B cell (primary cell): ENCODE data around the gene GIMAP6. TPM values are rescaled to one million over a fixed set of nuclear protein-coding genes. Genes with fewer than 3 reads are reported as not detected.

ENCODE experiments used
- ATAC-seq: fragments of 200-7000 bp; cut with Tn5 transposase; one replicate; pipeline ENCODE4 v1.10.0; 2021; ENCODE audit warnings: low read depth, mild to moderate bottlenecking, moderate number of reproducible peaks, moderate library complexity
- CTCF ChIA-PET: fragments of 350-600 bp; sonication (Branson Sonifier 250); formaldehyde crosslinking; loops from one replicate; lab custom pipeline; 2021; ENCODE audit warnings: antibody characterized with exemption, inconsistent platforms; lab: Charles Lee
- POLR2A ChIA-PET: fragments of 350-600 bp; sonication (Branson Sonifier 250); formaldehyde crosslinking; loops from one replicate; lab custom pipeline; 2021; ENCODE audit warnings: antibody characterized with exemption; lab: Charles Lee
- DNase-seq: peaks from one replicate; pipeline ENCODE4 v3.0.0; 2013
- H2AFZ ChIP-seq: 2 replicates; pipeline ENCODE4 v1.6.1; 2012; ENCODE audit warnings: mild to moderate bottlenecking, low read depth, low read length; ENCODE audit not compliant: insufficient read depth, poor library complexity, severe bottlenecking
- H3K27ac ChIP-seq, 2 donors: 1 replicate in 1 of 2; 2 replicates in 1 of 2; pipeline ENCODE4 v1.5.1; 2012 to 2013; ENCODE audit warnings: low read length in 2 of 2, mild to moderate bottlenecking in 2 of 2, moderate library complexity in 1 of 2
- H3K27me3 ChIP-seq, 4 experiments: fragments of 200-600 bp in 1 of 4; sonication (generic) in 1 of 4; replicated peaks in 1 of 4; 1 replicate in 2 of 4; 2 replicates in 2 of 4; pipeline versions ENCODE4 v1.6.1 to v1.7.0; 2013 to 2016; ENCODE audit warnings: low read length in 3 of 4, mild to moderate bottlenecking in 2 of 4, mixed read lengths in 1 of 4, moderate library complexity in 1 of 4; ENCODE audit not compliant: insufficient read depth in 4 of 4, control insufficient read depth in 3 of 4; ENCODE audit errors: control extremely low read depth in 1 of 4
- H3K36me3 ChIP-seq, 2 experiments: replicated peaks in 1 of 2; 1 replicate in 1 of 2; 2 replicates in 1 of 2; pipeline versions ENCODE4 v1.6.1 to v1.7.1; 2013; ENCODE audit warnings: low read length in 1 of 2; ENCODE audit not compliant: insufficient read depth in 2 of 2, control insufficient read depth in 1 of 2; ENCODE audit errors: control extremely low read depth in 1 of 2, extremely low read depth in 1 of 2
- H3K4me1 ChIP-seq, 2 donors: fragments of 200-600 bp in 1 of 2; sonication (generic) in 1 of 2; 1 replicate in 1 of 2; 2 replicates in 1 of 2; pipeline versions ENCODE4 v1.5.1 to v1.6.1; 2013 to 2017; ENCODE audit warnings: low read length in 2 of 2; ENCODE audit not compliant: control insufficient read depth in 2 of 2, insufficient read depth in 2 of 2
- H3K4me2 ChIP-seq: replicated peaks from 2 replicates; pipeline ENCODE3; 2012; ENCODE audit warnings: mild to moderate bottlenecking, low read depth, low read length; ENCODE audit not compliant: poor library complexity, severe bottlenecking
- H3K4me3 ChIP-seq, 5 experiments: fragments of 200-600 bp in 1 of 5; sonication (generic) in 1 of 5; 1 replicate in 3 of 5; 2 replicates in 2 of 5; pipeline versions ENCODE4 v1.5.1 to v1.7.0; 2011 to 2016; ENCODE audit warnings: low read length in 4 of 5, mild to moderate bottlenecking in 4 of 5, low read depth in 2 of 5, control low read depth in 1 of 5, moderate library complexity in 1 of 5; ENCODE audit not compliant: insufficient read depth in 1 of 5; ENCODE audit errors: control extremely low read depth in 1 of 5, extremely low read depth in 1 of 5
- H3K79me2 ChIP-seq: fragments of 200-600 bp; sonication (generic); one replicate; pipeline ENCODE4 v1.6.0; 2016; ENCODE audit warnings: low read length; ENCODE audit not compliant: control insufficient read depth, insufficient read depth
- H3K9ac ChIP-seq: fragments of 200-600 bp; sonication (generic); 2 replicates; pipeline ENCODE4 v1.6.1; 2017; ENCODE audit warnings: mild to moderate bottlenecking, low read length, moderate library complexity
- H3K9me3 ChIP-seq, 3 donors: one replicate each; pipeline versions ENCODE4 v1.6.1 to v1.7.1; 2013; ENCODE audit warnings: low read length in 2 of 3; ENCODE audit not compliant: control insufficient read depth in 2 of 3, insufficient read depth in 1 of 3; ENCODE audit errors: control extremely low read depth in 1 of 3
- H4K20me1 ChIP-seq: 2 replicates; pipeline ENCODE4 v1.6.0; 2012; ENCODE audit warnings: mild to moderate bottlenecking, low read length; ENCODE audit not compliant: insufficient read depth, control insufficient read depth, poor library complexity, severe bottlenecking
- H3K27ac Mint-ChIP-seq: one replicate; pipeline ENCODE4 v1.8.0; 2021; ENCODE audit warnings: mixed read lengths
- H3K27me3 Mint-ChIP-seq: one replicate; pipeline ENCODE4 v1.8.0; 2021; ENCODE audit warnings: mixed read lengths
- H3K4me1 Mint-ChIP-seq: one replicate; pipeline ENCODE4 v1.8.0; 2021; ENCODE audit warnings: mixed read lengths
- H3K4me3 Mint-ChIP-seq: one replicate; pipeline ENCODE4 v1.8.0; 2021; ENCODE audit warnings: mixed read lengths
- H3K9me3 Mint-ChIP-seq: one replicate; pipeline ENCODE4 v1.8.0; 2022; ENCODE audit warnings: mixed read lengths; ENCODE audit not compliant: insufficient read depth
- EZH2 ChIP-seq: IDR thresholded peaks from 2 replicates; pipeline ENCODE4 v1.6.1; 2012; ENCODE audit warnings: borderline replicate concordance, low read depth, mild to moderate bottlenecking, moderate library complexity, low read length; ENCODE audit not compliant: insufficient read depth, poor library complexity, severe bottlenecking
- WGBS: methylation state at CpG from one replicate; pipeline ENCODE4 v1.1.5; 2013; ENCODE audit warnings: missing lambda C conversion rate; ENCODE audit not compliant: insufficient coverage; 5-methylcytosine and 5-hydroxymethylcytosine counted together
- intact Hi-C: fragments of 100-400 bp; cut with micrococcal nuclease; formaldehyde crosslinking; loops from one replicate; pipeline ENCODE4 v1.10.0; 2022
- polyA plus RNA-seq: library from polyadenylated mRNA; depleted of rRNA; stranded (reverse); fragments of >200 nt; gene quantifications from 2 replicates; pipeline ENCODE4 v1.2.3, GENCODE V29; 2012
- total RNA-seq, 2 donors: library from RNA; stranded (reverse); fragments of 120-200 nt in 1 of 2; gene quantifications; 1 replicate in 1 of 2; 2 replicates in 1 of 2; pipeline versions ENCODE4 v1.2.3 to v1.2.4, GENCODE V29; 2013 to 2022
- TF ChIP-seq, protein P1 (sequence below): fragments of 200-600 bp; IDR thresholded peaks from one replicate; pipeline ENCODE4 v1.8.0; 2022; ENCODE audit warnings: antibody characterized with exemption, mild to moderate bottlenecking

The GIMAP6 gene
- total and polyA plus RNA-seq, 2 donors (not counting 1 experiment from before 2014, with no cell fraction given): 0.39 to 0.45 TPM

DNA sequence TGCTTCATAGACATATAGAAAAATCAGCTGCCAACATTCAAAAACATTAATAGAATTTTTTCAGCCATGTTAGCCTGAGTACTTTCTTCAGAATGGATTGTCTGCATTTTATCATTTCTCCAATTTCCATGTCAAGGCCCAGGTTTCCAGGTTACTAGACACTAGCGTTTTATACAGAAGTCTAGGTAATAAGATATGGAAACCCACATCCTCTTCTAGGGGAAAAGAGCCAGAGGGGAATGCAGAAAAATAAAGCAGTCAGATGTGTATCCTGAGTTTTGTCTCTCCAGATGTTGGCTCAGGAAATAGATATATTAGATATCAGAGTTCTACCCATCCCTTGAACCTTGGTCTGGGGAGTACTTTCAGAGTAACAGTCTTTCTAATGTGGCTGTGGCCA, 44.6 kb downstream of the GIMAP6 start:
- ChIA-PET POLR2A (no interaction called here), CTCF (no interaction called here)
- peaks cover 6% of the 10 kb centered on the region for H3K9me3 Mint-ChIP-seq
- H3K27me3 Mint-ChIP-seq: peaks cover 11% of the 10 kb centered on the region
- H3K27ac Mint-ChIP-seq: no peak overlapping the region
- H3K4me3 Mint-ChIP-seq: no peak overlapping the region
- no peaks in the 10 kb centered on the region for H3K27me3 ChIP-seq
- no peak overlapping the region for H3K9ac ChIP-seq
- no peak overlapping the region for H3K4me3 ChIP-seq
- ATAC-seq (no peak), DNase-seq (no peak)
- no peak overlapping the region for H2AFZ ChIP-seq
- H4K20me1 ChIP-seq: no peaks in the 10 kb centered on the region
- no peaks in the 10 kb centered on the region for H3K36me3 ChIP-seq
- intact Hi-C loops: no loop called here
- H3K4me1 Mint-ChIP-seq: peaks cover 5% of the 10 kb centered on the region
- H3K4me2 ChIP-seq: no peak overlapping the region
- no peaks in the 10 kb centered on the region for H3K79me2 ChIP-seq
- no peaks in the 10 kb centered on the region for H3K4me1 ChIP-seq
- H3K9me3 ChIP-seq: no peaks in the 10 kb centered on the region
- no peak overlapping the region for H3K27ac ChIP-seq
- WGBS: no CpG with 5 or more reads among the region's 1 CpG
- no peak for TF ChIP-seq EZH2
- TF ChIP-seq, protein P1, sequence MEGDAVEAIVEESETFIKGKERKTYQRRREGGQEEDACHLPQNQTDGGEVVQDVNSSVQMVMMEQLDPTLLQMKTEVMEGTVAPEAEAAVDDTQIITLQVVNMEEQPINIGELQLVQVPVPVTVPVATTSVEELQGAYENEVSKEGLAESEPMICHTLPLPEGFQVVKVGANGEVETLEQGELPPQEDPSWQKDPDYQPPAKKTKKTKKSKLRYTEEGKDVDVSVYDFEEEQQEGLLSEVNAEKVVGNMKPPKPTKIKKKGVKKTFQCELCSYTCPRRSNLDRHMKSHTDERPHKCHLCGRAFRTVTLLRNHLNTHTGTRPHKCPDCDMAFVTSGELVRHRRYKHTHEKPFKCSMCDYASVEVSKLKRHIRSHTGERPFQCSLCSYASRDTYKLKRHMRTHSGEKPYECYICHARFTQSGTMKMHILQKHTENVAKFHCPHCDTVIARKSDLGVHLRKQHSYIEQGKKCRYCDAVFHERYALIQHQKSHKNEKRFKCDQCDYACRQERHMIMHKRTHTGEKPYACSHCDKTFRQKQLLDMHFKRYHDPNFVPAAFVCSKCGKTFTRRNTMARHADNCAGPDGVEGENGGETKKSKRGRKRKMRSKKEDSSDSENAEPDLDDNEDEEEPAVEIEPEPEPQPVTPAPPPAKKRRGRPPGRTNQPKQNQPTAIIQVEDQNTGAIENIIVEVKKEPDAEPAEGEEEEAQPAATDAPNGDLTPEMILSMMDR: no peak

DNA sequence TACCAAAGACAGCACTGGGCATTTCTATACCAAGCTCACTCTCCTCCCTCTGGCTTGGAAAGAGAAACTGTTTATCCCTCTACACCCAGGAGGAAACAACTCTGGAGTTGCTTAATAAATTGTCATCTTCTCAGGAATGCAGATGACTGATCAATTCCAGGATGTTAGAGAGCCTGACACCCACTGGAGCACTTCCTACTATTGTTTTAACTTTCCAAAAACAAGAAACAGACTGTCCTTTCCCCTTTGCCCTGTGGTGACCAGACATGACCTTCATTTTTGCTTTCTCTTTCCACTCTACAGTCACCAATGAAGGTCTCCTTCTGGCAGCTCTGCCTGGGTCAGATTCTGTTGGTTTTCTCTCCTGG, 45.4 kb downstream of the GIMAP6 start:
- TF ChIP-seq EZH2: no peak
- TF ChIP-seq, protein P1: no peak
- Histone ChIP-seq H3K9ac (no peak overlapping the region), H4K20me1 (no peaks in the 10 kb centered on the region), H2AFZ (peak overlapping the region; percentile 47), H3K4me3 (no peak overlapping the region), H3K9me3 (no peaks in the 10 kb centered on the region), H3K27me3 (no peaks in the 10 kb centered on the region), H3K4me1 (no peaks in the 10 kb centered on the region), H3K36me3 (no peaks in the 10 kb centered on the region), H3K4me2 (no peak overlapping the region), H3K79me2 (no peaks in the 10 kb centered on the region), H3K27ac (no peak overlapping the region)
- Mint-ChIP-seq H3K4me1 (peaks cover 5% of the 10 kb centered on the region), H3K9me3 (peaks cover 1% of the 10 kb centered on the region), H3K4me3 (no peak overlapping the region), H3K27me3 (peaks cover 11% of the 10 kb centered on the region), H3K27ac (no peak overlapping the region)
- DNase-seq (no peak), ATAC-seq (no peak)
- intact Hi-C loops: no loop called here
- CTCF ChIA-PET: no interaction called here
- POLR2A ChIA-PET: no interaction called here
